ENCODE results near the gene CRAT.

- TF ChIP-seq CTCF (IDR thresholded peaks at IDR 0.05; ENCODE audit: poor library complexity) (no peak), EZH2 (IDR thresholded peaks at IDR 0.05; ENCODE audit: borderline replicate concordance) (no peak)
These were observed 26.9 kb upstream of the CRAT start for GRCh38 chr9:129137292-129138143.

All from hepatocyte (in vitro differentiated cells).